ENCODE results near the gene FBXL5.

The FBXL5 gene

DNA sequence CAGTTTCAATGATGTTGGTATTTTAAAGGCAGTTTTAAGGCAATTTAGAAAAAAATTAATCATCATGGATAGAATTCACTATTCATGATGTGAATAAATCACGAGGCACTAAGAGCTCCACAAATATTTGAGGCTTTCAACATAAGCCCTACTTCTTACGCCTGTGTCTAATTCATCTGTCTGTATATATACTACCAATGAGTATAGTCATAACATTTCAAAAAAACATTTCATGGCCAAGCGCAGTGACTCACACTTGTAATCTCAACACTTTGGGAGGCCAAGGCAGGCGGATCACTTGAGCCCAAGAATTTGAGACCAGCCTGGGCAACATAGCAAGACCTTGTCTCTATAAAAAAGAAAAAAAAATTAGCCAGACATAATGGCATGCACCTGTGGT, 56.5 kb downstream of the FBXL5 start:
- DNase-seq (ENCODE audit: low read depth): no peak
- TF ChIP-seq, protein P1, sequence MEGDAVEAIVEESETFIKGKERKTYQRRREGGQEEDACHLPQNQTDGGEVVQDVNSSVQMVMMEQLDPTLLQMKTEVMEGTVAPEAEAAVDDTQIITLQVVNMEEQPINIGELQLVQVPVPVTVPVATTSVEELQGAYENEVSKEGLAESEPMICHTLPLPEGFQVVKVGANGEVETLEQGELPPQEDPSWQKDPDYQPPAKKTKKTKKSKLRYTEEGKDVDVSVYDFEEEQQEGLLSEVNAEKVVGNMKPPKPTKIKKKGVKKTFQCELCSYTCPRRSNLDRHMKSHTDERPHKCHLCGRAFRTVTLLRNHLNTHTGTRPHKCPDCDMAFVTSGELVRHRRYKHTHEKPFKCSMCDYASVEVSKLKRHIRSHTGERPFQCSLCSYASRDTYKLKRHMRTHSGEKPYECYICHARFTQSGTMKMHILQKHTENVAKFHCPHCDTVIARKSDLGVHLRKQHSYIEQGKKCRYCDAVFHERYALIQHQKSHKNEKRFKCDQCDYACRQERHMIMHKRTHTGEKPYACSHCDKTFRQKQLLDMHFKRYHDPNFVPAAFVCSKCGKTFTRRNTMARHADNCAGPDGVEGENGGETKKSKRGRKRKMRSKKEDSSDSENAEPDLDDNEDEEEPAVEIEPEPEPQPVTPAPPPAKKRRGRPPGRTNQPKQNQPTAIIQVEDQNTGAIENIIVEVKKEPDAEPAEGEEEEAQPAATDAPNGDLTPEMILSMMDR (IDR thresholded peaks at IDR 0.05; ENCODE audit: low read length, missing control alignments): no peak
- no peak overlapping the region for H3K4me3 ChIP-seq (replicated peaks; ENCODE audit: low read depth, low read length)

DNA sequence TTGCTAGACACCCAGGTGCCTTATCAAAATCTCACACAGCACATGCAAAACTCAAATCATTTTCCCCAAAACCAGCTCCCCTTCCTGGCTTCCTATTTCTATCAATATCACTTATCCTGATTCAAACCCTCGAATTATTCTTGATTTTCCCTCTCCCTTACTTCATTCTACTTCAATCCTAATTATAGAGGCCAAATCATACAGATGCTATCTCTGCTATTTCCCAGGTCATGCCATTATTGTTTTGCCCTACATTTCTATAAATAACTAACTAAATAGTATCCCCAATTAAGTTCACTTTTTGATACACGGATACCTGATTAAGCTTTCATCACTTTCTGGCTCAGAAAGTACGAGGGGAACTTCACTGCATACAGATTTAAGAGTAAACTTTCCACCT, 62.4 kb downstream of the FBXL5 start:
- TF ChIP-seq, protein P1 (IDR thresholded peaks at IDR 0.05; ENCODE audit: low read length, missing control alignments): no peak
- no peak overlapping the region for H3K4me3 ChIP-seq (replicated peaks; ENCODE audit: low read depth, low read length)
- DNase-seq (ENCODE audit: low read depth): no peak

DNA sequence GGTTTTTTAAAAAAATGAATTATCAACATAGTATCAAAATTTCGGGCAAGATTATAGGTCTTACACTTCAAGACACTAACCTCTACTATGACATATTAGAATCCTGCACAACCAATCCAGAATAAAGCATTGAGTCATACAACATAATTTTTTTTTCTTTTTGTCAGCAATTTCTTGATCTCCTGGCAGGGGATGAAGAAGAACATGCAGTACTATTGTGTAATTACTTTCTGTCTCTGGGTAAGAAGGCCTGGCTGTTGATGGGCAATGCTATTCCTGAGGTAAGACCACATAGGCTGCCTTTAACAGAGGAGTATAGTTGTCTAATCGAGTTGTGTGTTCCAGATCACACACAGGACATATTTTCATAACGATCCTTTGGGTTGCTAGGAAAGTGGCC, 67.5 kb downstream of the FBXL5 start:
- H3K4me3 ChIP-seq (replicated peaks; ENCODE audit: low read depth, low read length): no peak overlapping the region
- TF ChIP-seq, protein P1 (IDR thresholded peaks at IDR 0.05; ENCODE audit: low read length, missing control alignments): no peak
- DNase-seq (ENCODE audit: low read depth): peak; percentile 72

DNA sequence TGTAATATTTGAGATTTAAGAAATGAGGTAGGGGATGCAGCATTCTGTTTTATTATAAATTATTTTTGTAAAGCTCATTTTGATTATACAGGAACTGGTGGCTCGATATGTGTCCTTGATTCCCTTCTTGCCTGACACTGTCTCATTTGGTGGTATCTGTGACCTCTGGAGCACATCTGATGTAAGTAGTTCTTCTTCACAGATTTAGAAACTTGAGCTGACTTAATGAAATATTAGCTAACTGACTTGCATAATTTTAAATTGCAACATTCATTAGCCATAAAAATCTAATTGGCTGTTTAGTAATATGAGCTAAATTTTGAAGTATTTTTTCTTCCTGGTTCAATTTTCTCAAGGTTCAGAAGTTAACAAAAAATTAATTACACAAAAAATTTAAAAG, 69.1 kb downstream of the FBXL5 start:
- TF ChIP-seq, protein P1 (IDR thresholded peaks at IDR 0.05; ENCODE audit: low read length, missing control alignments): no peak
- no peak overlapping the region for H3K4me3 ChIP-seq (replicated peaks; ENCODE audit: low read depth, low read length)
- no peak for DNase-seq (ENCODE audit: low read depth)

DNA sequence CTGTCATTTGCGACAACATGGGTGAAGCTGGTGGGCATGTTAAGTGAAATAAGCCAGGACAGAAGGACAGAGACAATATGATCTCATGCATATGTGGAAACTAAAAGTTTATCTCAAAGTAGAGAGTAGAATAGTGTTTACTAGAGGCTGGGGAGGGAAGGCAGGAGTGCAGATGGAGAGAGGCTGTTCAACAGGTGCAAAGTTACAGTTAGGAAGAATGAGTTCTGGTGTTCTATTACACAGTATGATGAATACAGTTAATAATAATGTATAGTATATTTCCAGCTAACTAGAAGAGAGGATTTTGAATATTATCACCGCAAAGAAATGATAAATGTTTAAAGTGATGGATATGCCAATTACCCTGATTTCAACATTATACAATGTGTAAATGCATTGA, 69.8 kb downstream of the FBXL5 start:
- H3K4me3 ChIP-seq (replicated peaks; ENCODE audit: low read depth, low read length): no peak overlapping the region
- TF ChIP-seq, protein P1 (IDR thresholded peaks at IDR 0.05; ENCODE audit: low read length, missing control alignments): no peak
- no peak for DNase-seq (ENCODE audit: low read depth)

DNA sequence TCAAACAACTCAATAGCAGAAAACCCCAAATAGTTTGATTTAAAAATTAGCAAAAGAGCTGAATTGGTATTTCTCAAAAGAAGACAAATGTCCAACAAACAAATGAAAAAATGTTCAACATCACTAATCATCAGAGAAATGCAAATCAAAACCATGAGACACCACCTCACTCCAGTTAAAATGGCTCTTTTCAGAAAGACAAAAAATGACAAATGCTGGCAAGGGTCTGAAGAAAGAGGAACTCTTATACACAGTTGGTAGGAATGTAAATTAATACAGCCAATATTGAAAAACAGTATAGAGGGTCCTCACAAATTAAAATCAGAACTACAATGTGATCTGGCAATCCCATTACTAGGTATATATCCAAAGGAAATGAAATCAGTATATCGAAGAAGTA, 70.4 kb downstream of the FBXL5 start:
- DNase-seq (ENCODE audit: low read depth): no peak
- TF ChIP-seq, protein P1 (IDR thresholded peaks at IDR 0.05; ENCODE audit: low read length, missing control alignments): no peak

DNA sequence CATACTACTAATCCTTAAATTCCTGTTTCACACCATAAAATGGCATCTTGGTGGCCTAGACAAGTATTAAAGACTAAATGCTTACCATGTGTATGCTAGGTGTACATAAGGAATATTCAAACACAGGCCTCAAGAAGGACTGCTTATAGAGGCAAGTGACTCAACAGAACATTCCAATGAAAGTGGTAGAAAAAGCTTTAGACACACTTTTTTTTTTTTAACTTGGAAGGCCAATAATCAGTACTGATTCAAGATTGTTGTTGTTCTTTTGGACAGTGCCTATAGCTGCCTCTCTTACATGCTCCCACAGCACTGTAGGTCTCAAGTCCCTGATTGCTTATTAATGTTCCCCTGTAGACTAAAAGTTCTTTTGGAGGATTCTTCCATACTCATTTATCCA, 77.6 kb downstream of the FBXL5 start:
- DNase-seq (ENCODE audit: low read depth): peak; percentile 13
- TF ChIP-seq, protein P1 (IDR thresholded peaks at IDR 0.05; ENCODE audit: low read length, missing control alignments): no peak
- H3K4me3 ChIP-seq (replicated peaks; ENCODE audit: low read depth, low read length): no peak overlapping the region

More for the DNA sequence above, 70.4 kb downstream of the FBXL5 start:
- no peak overlapping the region for H3K4me3 ChIP-seq (replicated peaks; ENCODE audit: low read depth, low read length)
